ENCODE measurements around the gene DCDC1.
"Not testable (repeated sequence)": the region's sequence is repeated elsewhere in the genome, so short reads cannot be mapped to it uniquely, and the experiment has no call there.

Gene DCDC1

DNA sequence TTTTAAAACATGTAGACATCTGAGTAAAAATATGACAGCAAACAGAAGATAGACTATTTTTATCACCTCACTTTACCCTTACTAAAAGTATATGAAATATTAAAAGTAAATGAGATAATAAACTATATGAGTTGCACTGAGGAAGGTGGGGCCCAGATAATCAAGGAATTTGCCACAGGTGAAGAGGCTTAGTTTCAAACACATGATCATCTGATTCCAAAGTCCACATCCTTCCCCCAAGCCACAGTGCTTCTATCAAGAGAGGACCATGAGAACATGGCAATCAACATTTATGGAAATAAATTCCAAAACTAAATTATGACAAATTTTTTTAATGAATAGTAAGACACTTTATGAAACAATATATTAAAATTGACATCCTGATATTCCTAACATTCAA lies 384.0 kb downstream of the DCDC1 start:
- no peak for DNase-seq (ENCODE audit: low read depth)

DNA sequence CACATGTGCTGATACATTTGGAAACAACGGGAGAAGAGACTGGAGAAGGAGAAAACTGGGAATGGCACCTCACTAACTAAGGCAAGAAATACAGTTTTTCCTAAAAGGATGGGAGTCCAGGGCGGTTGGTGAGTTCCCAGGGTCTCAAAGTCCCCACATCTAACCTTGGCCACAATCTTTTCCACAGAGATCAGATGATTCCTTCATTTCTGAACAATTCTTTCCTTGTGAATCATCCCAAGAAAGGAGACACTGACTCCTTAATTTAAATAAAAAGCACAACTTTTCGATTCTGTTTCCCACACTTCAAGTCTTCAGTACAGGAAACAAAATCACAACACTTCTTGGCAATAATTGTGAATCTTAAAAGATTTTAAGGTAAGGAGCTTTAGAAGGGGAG lies 384.7 kb downstream of the DCDC1 start:
- no peak for DNase-seq (ENCODE audit: low read depth)

GRCh38 chr11:30984442-30984816 lies 385.1 kb downstream of the DCDC1 start:
- DNase-seq (ENCODE audit: low read depth): no peak

- DNase-seq (ENCODE audit: low read depth): no peak
These were observed 385.6 kb downstream of the DCDC1 start for GRCh38 chr11:30983776-30984441.

DNA sequence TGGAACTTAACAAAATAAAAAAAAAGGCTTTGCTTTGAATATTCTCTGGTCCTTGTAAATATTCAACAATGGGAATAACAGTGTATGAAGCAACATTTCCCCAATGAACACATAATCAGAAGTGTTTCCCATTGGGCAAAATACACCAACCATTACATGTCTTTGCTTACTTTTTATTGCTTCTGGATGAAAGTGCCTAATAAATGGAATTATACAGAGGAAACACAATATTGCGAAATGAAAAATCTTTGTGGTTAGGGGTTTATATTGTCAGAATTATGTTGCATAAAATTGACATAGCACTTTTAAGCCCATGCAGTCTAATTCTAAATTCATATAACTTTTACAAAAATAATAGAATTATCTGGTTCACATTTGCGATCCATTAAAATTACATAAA lies 386.4 kb downstream of the DCDC1 start:
- no peak for DNase-seq (ENCODE audit: low read depth)

- no peak for DNase-seq (ENCODE audit: low read depth)
These were observed 402.0 kb downstream of the DCDC1 start for GRCh38 chr11:30967579-30967978.

- no peak for DNase-seq (ENCODE audit: low read depth)
These were observed 409.0 kb downstream of the DCDC1 start for GRCh38 chr11:30960387-30960992.

- DNase-seq (ENCODE audit: low read depth): no peak
These were observed 412.8 kb downstream of the DCDC1 start for GRCh38 chr11:30956751-30957150.

DNA sequence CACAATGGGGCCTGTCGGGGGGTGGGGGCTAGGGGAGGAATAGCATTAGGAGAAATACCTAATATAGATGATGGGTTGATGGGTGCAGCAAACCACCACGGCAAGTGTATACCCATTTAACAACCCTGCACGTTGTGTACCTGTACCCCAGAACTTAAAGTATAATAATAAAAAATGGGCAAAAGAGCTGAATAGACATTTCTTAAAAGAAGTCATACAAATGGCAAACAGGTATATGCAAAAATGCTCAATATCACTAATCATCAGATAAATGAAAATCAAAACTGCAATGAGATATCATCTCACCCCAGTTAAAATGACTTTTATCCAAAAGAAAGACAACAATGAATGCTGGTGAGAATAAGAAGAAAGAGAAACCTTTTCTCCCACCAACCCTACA lies 419.7 kb downstream of the DCDC1 start:
- DNase-seq (ENCODE audit: low read depth): no peak

GRCh38 chr11:30947715-30948114 lies 421.8 kb downstream of the DCDC1 start:
- DNase-seq (ENCODE audit: low read depth): not testable (repeated sequence)

GRCh38 chr11:30938810-30939209 lies 430.7 kb downstream of the DCDC1 start:
- no peak for DNase-seq (ENCODE audit: low read depth)

DNA sequence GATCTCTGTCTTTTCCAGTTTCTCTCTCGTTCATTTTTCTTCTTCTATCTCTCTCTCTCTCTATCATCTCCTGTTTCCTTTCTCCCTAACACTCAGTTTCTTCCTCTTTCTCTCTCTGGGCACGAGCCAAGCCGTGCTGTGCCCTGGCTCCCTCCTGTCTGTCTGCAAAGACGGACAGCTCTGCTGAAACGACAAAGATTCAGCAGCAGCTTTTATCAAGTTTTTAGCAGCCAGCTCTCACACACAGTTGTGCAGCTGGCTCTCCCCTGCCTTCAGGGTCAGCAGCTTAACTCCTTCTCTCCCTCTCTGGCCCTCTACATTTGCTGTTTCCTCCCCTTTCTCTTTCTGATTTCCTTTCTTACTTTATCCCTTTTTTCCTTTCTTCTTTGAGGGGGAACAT lies 431.4 kb downstream of the DCDC1 start:
- no peak for DNase-seq (ENCODE audit: low read depth)

DNA sequence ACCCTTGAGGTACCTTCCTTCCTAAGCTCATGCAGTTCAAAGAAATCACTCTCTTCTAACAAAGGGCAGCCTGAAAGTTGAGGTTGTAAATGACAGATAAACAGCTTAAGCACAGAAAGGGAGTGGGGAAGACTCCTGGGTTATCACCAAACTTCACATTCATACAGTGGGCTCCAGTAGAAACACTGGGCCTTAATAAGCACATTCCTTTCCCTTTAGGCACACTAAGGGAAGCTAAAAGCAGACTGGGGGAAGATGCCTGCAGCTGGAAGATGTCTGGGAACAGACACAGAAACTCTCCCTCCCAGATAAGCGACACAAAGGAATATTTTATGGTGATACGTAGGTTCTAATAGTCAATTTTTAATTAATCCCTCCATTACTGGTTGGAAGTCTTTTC lies 433.0 kb downstream of the DCDC1 start:
- DNase-seq (ENCODE audit: low read depth): no peak

GRCh38 chr11:30935861-30936260 lies 433.7 kb downstream of the DCDC1 start:
- no peak for DNase-seq (ENCODE audit: low read depth)

- no peak for DNase-seq (ENCODE audit: low read depth)
These were observed 443.4 kb downstream of the DCDC1 start for GRCh38 chr11:30926130-30926529.

DNA sequence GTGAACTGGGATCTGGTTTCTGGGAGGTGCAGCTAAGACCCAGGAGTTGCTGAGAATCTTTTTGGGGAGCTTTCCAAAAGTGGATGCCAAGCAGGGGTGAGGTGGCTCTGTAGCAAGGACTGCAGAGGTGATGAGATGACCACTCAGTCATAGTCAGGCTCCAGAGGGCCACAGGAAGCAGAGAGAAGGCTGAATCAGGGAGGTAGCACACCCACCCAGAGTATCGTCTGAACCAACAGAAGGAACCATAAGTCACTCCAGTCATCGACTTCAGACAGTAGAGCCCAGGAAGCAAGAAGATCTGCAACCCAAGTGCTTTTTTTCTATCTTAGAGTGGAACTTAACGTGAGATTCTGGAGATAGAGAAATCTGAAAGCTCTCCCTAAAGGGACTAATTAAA lies 447.7 kb downstream of the DCDC1 start:
- DNase-seq (ENCODE audit: low read depth): no peak

GRCh38 chr11:30919389-30920152 lies 450.0 kb downstream of the DCDC1 start:
- no peak for DNase-seq (ENCODE audit: low read depth)

DNA sequence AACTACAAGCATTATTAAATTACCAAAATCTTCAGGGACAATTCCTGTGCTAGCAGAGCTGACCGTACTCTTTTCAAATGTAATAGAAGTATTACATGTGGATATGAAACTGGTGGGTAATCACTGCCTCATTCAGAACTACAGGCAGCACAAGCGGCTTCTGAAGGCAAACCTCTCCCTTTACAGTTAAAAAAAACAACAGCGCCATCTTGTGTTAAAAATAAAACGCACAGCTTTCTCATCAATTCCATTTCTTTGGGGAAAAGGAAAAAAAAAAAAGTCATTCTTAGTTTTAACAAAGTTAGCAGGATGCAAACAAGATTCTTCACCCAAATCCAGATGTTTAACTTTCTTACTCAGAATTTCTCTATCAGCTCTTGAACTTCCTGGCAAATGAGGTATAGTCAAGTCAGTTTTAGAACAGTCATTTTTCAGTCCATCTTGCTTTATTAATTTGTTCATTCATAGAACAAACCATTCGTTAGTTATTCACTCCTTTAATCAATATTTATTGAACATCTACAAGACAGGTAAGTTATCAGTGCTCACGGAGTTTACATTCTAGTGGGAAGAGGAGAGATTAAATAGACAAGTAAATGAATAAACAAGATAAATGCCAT lies 451.6 kb downstream of the DCDC1 start:
- no peak for DNase-seq (ENCODE audit: low read depth)

DNA sequence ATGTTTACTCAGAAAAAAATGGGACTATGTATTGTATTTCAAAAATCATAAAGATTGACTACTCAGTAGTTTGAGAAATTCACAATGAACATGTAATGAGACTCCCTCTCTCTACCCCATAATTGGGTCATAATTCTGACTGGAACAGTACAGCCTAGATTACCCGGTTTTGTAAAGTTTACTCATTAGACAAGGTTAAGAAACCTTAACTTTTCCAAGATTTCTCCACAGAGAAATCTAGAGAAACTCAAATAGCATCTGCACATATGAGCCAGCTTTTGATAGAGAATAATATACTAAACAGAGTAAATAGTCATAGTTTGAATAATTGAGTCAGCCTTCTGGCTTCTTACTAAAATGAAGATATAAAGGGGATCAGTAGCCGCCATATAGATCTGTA lies 452.3 kb downstream of the DCDC1 start:
- no peak for DNase-seq (ENCODE audit: low read depth)

DNA sequence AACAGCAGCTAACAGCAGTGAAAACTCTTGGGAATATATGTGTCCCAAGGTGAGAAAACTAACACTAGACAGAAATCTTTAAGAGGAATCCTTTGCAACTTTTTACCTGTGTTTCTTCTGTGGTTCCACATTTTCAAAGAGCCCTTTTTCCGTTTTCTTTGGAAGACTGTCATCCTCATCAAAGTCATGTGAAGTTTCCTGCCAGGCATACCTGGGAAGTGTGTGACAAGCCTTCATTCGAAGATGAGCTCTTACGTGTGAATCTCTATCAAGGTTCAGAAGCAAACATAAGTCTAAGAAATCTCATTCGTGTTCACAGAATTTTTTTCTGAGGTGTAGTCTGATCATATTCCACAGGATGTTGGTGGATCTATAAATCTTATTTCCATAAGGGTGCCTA lies 452.8 kb downstream of the DCDC1 start:
- no peak for DNase-seq (ENCODE audit: low read depth)

GRCh38 chr11:30914143-30914762 lies 455.3 kb downstream of the DCDC1 start:
- no peak for DNase-seq (ENCODE audit: low read depth)

DNA sequence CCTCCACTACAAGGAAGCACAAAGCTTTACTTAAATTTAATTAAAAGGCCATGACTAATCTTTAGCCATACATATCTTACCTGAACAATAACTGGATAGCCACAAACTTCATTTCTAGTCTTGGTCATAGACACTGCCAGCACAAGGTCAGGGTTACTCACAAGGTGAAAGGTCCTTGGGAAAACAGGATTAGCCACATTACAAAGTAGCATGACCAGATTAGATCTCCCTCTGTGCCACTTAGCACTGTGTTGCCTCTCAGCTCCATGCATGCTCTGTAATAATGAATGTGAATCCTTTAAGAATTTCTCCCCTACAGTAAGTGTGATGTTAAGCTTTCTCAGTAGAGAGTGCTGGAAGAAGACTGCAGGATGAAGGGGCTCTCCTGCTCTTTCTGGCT lies 458.3 kb downstream of the DCDC1 start:
- DNase-seq (ENCODE audit: low read depth): no peak

DNA sequence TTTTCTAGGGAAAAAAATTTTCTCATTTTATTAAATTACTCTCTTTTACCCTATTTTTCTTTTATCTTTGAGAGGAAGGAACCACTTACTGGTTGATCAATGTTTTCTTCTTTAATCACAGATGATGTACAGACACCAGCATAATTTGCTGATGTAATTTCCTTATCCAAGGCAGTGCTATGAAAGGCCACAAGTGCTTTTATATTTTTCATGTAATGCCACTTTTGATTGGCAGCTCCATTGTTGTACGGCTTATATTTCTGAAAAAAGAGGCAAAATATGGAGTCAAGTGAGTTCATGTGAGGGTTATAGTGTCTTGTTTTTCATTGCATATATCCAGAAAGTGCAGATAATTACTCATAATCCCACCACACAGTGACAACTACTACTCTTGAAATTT lies 460.7 kb downstream of the DCDC1 start:
- no peak for DNase-seq (ENCODE audit: low read depth)
